IgD-negative memory B cell (primary cell): ENCODE measurements around the gene CHRM1. TPM values are rescaled to one million over a fixed set of nuclear protein-coding genes. Genes with fewer than 3 reads are reported as not detected.

Experiments
- polyA plus RNA-seq: library from polyadenylated mRNA; unstranded; fragments of 300-500 nt; fragmentation: Illumina TruSeq; gene quantifications from one replicate; pipeline ENCODE4 v1.2.3, GENCODE V29; 2021

Gene CHRM1
- polyA plus RNA-seq, 1 donor from 2014 or later, result not detected

Other genes with a start within 250 kb of the CHRM1 start
- 13.7 TPM for gene UQCC3, start 249.7 kb downstream of the CHRM1 start, polyA plus RNA-seq
- gene LBHD1, start 249.1 kb downstream of the CHRM1 start, polyA plus RNA-seq, result 6.2 TPM
- 228 TPM for gene UBXN1, start 242.3 kb downstream of the CHRM1 start, polyA plus RNA-seq
- gene LRRN4CL, start 231.8 kb downstream of the CHRM1 start, polyA plus RNA-seq, result not detected
- 48.2 TPM for gene BSCL2, start 213.9 kb downstream of the CHRM1 start, polyA plus RNA-seq
- gene GNG3, start 213.7 kb downstream of the CHRM1 start, polyA plus RNA-seq, result 13.3 TPM
- 2.8 TPM for gene HNRNPUL2, start 193.9 kb downstream of the CHRM1 start, polyA plus RNA-seq
- gene TTC9C, start 192.9 kb downstream of the CHRM1 start, polyA plus RNA-seq, result 35.0 TPM
- gene ZBTB3, start 167.2 kb downstream of the CHRM1 start, polyA plus RNA-seq, result 5.0 TPM
- 202 TPM for gene POLR2G, start 159.8 kb downstream of the CHRM1 start, polyA plus RNA-seq
- gene TAF6L, start 150.0 kb downstream of the CHRM1 start, polyA plus RNA-seq, result 12.2 TPM
- gene TMEM179B, start 134.0 kb downstream of the CHRM1 start, polyA plus RNA-seq, result 101 TPM
- gene TMEM223, start 129.4 kb downstream of the CHRM1 start, polyA plus RNA-seq, result 39.1 TPM
- gene NXF1, start 115.9 kb downstream of the CHRM1 start, polyA plus RNA-seq, result 67.6 TPM
- 39.8 TPM for gene STX5, start 89.3 kb downstream of the CHRM1 start, polyA plus RNA-seq
- gene TEX54, start 88.5 kb downstream of the CHRM1 start, polyA plus RNA-seq, result not detected
- gene WDR74, start 81.8 kb downstream of the CHRM1 start, polyA plus RNA-seq, result 57.5 TPM
- 111 TPM for gene SLC3A2, start 40.5 kb downstream of the CHRM1 start, polyA plus RNA-seq
- not detected for gene SLC22A6, start 63.6 kb upstream of the CHRM1 start, polyA plus RNA-seq
- not detected for gene SLC22A8, start 94.5 kb upstream of the CHRM1 start, polyA plus RNA-seq
- gene SLC22A24, start 222.9 kb upstream of the CHRM1 start, polyA plus RNA-seq, result not detected